Mesodermal cell (in vitro differentiated cells): ENCODE results near the gene TGFBR3.

Source experiments
- H3K27ac ChIP-seq: 2 replicates; pipeline ENCODE4 v1.7.0; 2013; ENCODE audit warnings: mild to moderate bottlenecking, low read depth, low read length, moderate library complexity; ENCODE audit not compliant: severe bottlenecking
- H3K36me3 ChIP-seq: 2 replicates; pipeline ENCODE4 v1.7.1; 2013; ENCODE audit warnings: mild to moderate bottlenecking, low read length, moderate library complexity; ENCODE audit not compliant: control insufficient read depth, insufficient read depth
- H3K4me1 ChIP-seq: one replicate; pipeline ENCODE4 v1.7.1; 2013; ENCODE audit warnings: mild to moderate bottlenecking, low read length; ENCODE audit not compliant: insufficient read depth, control insufficient read depth, poor library complexity, severe bottlenecking
- H3K4me3 ChIP-seq: 2 replicates; pipeline ENCODE4 v1.7.0; 2013; ENCODE audit warnings: low read length, control low read depth, mild to moderate bottlenecking; ENCODE audit not compliant: insufficient read depth, poor library complexity, severe bottlenecking; ENCODE audit errors: extremely low read depth
- H3K9me3 ChIP-seq: 2 replicates; pipeline ENCODE4 v1.7.1; 2013; ENCODE audit warnings: mild to moderate bottlenecking, low read length, moderate library complexity; ENCODE audit not compliant: control insufficient read depth
- WGBS, 2 experiments: methylation state at CpG; one replicate each; pipeline ENCODE4 v1.1.5; 2013; ENCODE audit warnings: missing lambda C conversion rate in 2 of 2; ENCODE audit not compliant: insufficient coverage in 2 of 2; 5-methylcytosine and 5-hydroxymethylcytosine counted together

TGFBR3 gene

DNA sequence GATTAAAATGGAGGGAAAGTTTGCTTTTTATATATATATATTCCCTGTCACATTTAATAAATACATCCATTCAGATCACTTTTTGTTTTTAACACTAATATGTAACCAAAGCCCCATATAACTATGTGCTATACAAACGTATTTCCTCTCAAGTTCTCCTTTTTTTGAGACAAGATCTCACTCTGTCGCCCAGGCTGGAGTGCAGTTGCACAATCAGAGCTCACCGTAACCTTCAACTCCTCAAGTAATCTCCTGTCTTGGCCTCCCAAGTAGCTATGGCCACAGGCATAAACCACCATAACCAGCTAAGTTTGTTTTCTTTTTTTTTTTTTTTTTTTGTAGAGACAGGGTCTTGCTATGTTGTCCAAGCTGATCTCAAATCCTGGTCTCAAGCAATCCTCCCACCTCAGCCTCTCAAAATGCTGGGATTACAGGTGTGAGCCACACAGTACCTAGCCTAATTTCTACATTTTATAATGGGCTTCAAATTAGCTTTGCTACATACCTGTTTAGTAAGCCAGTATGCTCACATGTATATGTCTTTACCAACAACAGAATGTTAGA lies 120.0 kb downstream of the TGFBR3 start:
- Histone ChIP-seq H3K4me3 (no peak overlapping the region), H3K9me3 (no peaks in the 10 kb centered on the region), H3K36me3 (no peaks in the 10 kb centered on the region), H3K27ac (no peak overlapping the region), H3K4me1 (peaks cover 12% of the 10 kb centered on the region)
- WGBS, 2 experiments: 94 to 96% methylated on average over 2 to 3 of the region's 3 CpGs

DNA sequence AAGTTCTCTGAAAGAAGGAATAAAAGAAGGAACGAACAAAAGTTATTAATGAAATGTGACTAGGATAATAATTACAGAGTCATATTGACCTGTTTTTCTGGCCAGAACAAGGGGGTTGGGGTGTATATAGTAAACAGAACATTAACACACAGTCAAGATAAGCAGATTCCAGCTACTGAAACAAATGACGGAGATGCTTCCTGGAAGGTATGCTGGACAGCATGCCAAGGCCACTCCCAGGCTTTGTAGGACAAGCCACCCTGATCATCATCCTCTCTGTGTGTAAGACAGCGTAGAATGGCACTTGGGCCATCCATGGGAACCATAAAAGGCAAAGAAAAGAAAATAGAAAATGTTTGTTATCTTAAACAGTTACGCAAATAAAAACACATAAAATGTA lies 120.7 kb downstream of the TGFBR3 start:
- H3K9me3 ChIP-seq: no peaks in the 10 kb centered on the region
- WGBS, 2 experiments: 80% methylated on average over 2 of the region's 4 CpGs; no CpG with 5 or more reads in 1 of the 2 experiments
- H3K4me1 ChIP-seq: peaks cover 12% of the 10 kb centered on the region
- H3K36me3 ChIP-seq: no peaks in the 10 kb centered on the region
- no peak overlapping the region for H3K27ac ChIP-seq
- no peak overlapping the region for H3K4me3 ChIP-seq

DNA sequence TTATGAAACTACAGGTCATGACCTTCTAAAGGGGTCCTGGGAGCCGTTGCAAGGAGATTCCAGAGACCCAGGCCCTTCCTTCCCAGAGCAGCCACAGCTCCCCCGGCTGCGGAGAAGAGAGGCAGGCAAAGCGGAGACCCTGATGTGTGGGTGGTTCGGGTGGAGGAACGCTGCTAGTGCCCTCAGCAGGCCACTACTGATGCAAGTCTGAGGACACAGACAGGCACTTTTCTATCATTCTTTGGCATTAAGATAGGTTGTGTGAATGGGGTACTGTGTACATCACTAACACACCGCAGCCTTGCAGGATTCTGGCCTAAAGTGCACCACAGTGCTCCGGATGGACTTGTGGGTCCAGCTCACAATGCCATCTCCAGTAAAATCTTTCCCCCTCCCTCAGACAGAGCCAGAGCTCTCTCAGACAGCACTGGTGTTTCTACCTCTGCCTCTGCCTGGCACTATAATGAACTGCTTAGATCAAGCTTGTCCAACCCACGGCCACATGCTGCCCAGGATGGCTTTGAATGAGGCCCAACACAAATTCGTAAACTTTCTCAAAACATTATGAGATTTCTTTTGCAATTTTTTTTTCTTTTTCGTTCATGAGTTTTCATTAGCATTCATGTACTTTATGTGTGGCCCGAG lies 121.4 kb downstream of the TGFBR3 start:
- Histone ChIP-seq H3K4me1 (peaks cover 9% of the 10 kb centered on the region), H3K36me3 (no peaks in the 10 kb centered on the region), H3K27ac (peak overlapping the region; percentile 0), H3K9me3 (no peaks in the 10 kb centered on the region), H3K4me3 (no peak overlapping the region)
- 53 to 75% methylated on average over 8 to 10 of the region's 12 CpGs for WGBS, 2 experiments

DNA sequence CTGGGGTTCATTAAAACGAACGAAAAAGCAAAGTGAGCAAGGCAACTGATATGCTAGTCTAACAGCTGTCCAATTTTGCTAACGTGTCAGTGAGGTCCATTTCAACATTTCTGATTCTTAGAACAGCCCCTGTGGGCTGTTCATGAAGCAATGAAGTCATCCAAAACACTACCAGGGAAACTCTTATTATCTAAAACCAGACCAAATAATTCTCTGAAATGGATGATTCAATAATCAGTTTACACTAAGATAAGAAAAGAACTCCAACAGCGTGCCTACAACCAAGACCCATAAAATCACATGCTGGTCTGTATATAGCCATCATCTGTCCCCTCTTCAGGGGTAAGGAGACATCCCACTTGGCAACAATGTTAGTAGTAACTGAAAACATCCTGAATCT lies 122.7 kb downstream of the TGFBR3 start:
- Histone ChIP-seq H3K9me3 (no peaks in the 10 kb centered on the region), H3K27ac (no peak overlapping the region), H3K4me3 (no peak overlapping the region), H3K36me3 (no peaks in the 10 kb centered on the region), H3K4me1 (peaks cover 4% of the 10 kb centered on the region)
- 95 to 96% methylated on average over 4 of the region's 4 CpGs for WGBS, 2 experiments

DNA sequence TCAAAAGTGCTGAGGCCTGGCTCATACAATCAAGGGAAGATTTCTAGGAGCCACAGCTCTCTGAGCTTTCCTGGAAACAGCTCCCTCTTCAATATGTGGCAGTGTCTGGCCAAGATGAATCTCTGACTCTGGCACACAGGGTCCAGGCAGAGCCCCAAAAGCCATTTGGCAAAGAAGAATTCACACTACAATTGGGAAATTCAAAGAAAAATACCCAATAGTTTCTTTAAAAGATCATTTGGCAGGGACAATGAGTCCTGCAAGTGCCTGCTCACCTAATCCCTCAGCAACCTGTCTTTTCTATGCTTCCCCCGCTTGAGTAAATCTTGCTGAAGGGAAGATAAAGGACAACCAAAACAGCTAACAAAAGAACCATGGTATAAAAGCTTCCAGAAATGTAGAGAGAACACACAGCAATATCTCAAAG lies 124.6 kb downstream of the TGFBR3 start:
- WGBS, 2 experiments: no CpG with 5 or more reads among the region's 1 CpG
- Histone ChIP-seq H3K4me1 (peaks cover 4% of the 10 kb centered on the region), H3K4me3 (no peak overlapping the region)

DNA sequence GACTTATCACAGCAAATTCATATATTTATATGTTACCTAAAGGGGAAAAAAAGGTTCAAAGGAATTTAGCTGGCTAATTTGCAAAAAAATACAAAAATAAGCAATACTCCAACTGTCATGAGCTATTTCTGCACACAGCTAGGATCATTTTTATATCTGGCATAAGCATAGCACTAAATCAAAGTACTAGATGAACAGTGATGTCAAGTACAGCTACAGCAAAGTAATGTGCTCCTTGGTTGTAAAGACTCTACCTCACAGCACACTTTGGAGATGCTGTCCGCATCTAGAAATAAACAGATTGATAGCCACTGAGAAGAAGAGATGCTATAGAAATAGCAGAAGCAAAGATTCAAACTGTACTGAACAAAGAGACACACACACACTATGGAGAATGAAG lies 125.4 kb downstream of the TGFBR3 start:
- H3K27ac ChIP-seq: no peak overlapping the region
- no peaks in the 10 kb centered on the region for H3K36me3 ChIP-seq
- WGBS, 2 experiments: no CpG with 5 or more reads among the region's 1 CpG
- H3K4me1 ChIP-seq: peaks cover 4% of the 10 kb centered on the region
- no peaks in the 10 kb centered on the region for H3K9me3 ChIP-seq
- H3K4me3 ChIP-seq: no peak overlapping the region

More for the DNA sequence above, 124.6 kb downstream of the TGFBR3 start:
- no peaks in the 10 kb centered on the region for H3K9me3 ChIP-seq
- no peaks in the 10 kb centered on the region for H3K36me3 ChIP-seq
- H3K27ac ChIP-seq: no peak overlapping the region

DNA sequence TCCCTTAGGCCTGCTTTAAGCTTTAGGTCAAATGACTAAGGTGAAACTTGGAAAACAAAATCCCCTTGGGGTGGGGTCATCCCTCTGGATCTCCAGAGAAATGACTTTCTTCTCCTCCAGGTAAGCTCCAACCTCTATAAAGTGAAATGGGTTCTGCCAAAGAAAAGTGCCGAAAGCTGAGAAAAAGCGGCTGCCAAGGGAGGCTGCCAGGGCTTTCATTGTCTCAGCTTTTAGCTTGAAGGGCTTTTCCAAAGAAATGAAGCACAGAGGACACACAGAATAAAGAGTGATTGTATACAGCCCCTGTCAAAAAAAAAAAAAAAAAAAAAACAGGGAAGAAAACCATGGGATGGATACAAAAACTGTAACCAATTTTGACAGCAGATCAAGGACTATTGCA lies 126.9 kb downstream of the TGFBR3 start:
- H3K9me3 ChIP-seq: no peaks in the 10 kb centered on the region
- H3K36me3 ChIP-seq: no peaks in the 10 kb centered on the region
- no peak overlapping the region for H3K27ac ChIP-seq
- 93% methylated on average over 2 of the region's 2 CpGs; no CpG with 5 or more reads in 1 of the 2 experiments for WGBS, 2 experiments
- H3K4me3 ChIP-seq: no peak overlapping the region
- no peaks in the 10 kb centered on the region for H3K4me1 ChIP-seq

DNA sequence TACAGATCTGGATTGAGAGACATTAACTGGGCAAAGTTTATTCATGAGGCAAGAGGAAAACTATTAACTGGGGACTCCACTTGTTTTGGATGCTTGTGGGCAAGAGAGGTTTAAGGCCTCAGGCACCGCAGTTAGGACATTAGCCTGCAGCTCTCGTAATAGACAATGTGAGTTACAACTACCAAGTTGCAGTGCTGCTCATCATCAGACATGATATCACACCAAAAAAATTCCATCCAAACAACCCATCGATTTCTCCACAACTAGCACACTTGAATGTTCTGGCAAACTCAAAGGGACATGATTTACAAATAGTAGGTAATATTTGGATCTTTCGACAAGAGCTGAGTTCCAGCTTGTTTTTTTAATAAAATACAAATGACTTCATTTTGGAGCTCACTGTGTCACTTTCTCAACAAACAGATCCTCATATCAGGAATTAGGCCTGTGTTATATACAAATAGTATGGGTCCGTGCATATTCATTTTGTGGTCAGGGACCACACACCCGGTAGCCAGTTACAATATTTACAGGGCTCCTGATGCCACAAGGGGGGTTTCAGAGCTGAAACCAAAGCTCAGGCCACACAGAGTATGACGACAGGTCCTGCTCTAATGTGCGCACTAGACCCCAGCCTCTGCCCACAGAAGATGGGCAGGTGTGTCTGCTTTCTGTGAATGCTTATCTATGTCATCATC lies 128.0 kb downstream of the TGFBR3 start:
- Histone ChIP-seq H3K9me3 (no peaks in the 10 kb centered on the region), H3K4me3 (no peak overlapping the region), H3K4me1 (no peaks in the 10 kb centered on the region), H3K36me3 (no peaks in the 10 kb centered on the region), H3K27ac (no peak overlapping the region)
- WGBS, 2 experiments: 93% methylated on average over 3 to 4 of the region's 8 CpGs

DNA sequence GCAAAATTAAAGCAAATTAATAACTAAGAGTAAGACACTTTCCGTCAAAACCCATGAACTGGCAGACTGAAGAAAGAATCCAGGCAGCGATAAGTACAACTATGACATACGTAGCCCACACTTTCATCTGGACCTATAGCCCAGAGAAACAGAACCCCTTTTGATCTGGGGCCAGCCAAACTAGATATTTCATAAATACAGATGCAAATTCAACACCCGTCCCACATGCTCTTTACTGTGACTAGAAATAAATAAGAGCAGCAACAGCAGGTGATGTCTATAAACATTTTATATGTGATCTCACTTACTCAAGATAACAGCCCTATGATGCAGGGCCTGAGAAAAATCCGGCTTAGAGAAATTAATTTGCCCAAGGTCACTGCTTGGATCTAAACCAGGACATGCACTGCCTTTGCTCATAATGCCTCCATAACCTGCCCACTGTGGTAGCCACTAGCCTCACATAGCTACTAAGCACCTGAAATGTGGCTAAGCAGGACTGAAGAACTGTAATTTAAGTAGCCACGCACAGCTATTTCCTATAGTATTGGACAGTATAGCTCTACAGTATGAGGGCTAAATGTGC lies 130.2 kb downstream of the TGFBR3 start:
- Histone ChIP-seq H3K27ac (no peak overlapping the region), H3K9me3 (no peaks in the 10 kb centered on the region), H3K4me1 (no peaks in the 10 kb centered on the region), H3K36me3 (no peaks in the 10 kb centered on the region), H3K4me3 (no peak overlapping the region)
- 93 to 96% methylated on average over 3 to 4 of the region's 6 CpGs for WGBS, 2 experiments

DNA sequence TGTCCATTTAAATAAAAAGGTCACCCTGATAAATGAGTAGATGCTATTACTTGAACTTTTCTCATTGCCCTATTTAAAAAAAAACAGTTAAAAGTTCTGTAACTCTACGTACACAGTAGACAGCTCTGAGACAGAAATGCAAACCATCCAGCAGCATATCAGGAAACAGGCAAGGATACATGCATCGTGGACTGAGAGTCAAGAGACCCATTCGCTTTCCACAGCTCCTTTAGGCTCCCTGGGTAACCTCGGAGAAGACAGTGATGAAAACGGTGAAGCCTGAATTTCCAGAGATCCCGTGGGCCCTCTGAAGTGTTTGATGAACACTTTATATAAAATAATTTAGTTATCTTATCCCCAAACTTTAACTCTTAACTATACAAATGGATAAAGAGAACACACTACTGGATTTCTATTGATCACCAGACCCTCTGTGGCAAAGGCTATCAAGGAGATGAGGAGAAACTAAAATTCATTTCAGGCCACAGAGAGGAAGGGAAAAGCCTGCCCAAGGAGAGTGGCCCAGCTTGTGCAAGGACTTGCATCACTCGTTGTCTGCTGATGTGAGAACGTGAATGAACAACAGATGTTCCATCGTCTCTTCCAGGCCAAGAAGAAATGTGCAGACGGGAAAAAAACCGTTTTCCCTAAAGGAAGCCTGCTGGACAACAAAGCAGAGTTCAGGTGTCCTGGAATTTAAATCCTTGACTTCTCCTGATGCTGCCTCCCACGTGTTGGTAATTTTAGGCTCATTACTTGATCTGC lies 131.0 kb downstream of the TGFBR3 start:
- 91 to 93% methylated on average over 7 to 10 of the region's 12 CpGs for WGBS, 2 experiments
- Histone ChIP-seq H3K4me1 (no peaks in the 10 kb centered on the region), H3K9me3 (no peaks in the 10 kb centered on the region), H3K27ac (no peak overlapping the region), H3K36me3 (no peaks in the 10 kb centered on the region), H3K4me3 (no peak overlapping the region)
